ENCODE measurements around the gene ADAMTS16. TPM values are rescaled to one million over a fixed set of nuclear protein-coding genes. Genes with fewer than 3 reads are reported as not detected.
A peak's percentile ranks its signal among the peaks of the same experiment; 100 is the strongest.

ADAMTS16 gene
- total RNA-seq, 1 donor from 2014 or later: 4.1 TPM

DNA sequence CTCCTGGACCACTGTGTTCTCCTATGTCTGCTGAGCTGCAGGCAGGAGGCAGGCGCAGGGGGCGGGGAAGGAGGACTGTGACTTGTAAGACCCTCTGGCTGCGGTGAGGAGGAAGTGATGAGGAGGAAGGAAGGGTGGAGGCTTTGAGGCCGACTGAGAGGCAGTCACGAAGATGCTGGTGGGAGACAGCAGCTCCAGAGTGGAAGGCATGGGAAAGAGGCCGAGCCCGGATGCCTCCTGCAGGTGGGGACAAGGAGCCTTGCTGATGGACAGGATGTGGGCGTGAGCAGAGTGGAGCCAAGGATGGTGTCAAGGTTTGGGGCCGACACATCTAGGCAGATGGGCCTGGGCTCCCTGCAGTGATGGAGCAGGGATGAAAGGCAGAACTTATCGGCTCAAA is 208.0 kb downstream of the ADAMTS16 start:
- Histone ChIP-seq H3K9me3 (ENCODE audit: low read depth) (no peaks in the 10 kb centered on the region), H2AFZ (replicated peaks) (no peak overlapping the region), H3K27me3 (no peaks in the 10 kb centered on the region), H4K20me1 (ENCODE audit: low read depth) (no peaks in the 10 kb centered on the region), H3K79me2 (ENCODE audit: low read depth) (no peaks in the 10 kb centered on the region), H3K9ac (no peak overlapping the region), H3K4me2 (no peak overlapping the region), H3K27ac (no peak overlapping the region), H3K4me1 (peaks cover 24% of the 10 kb centered on the region), H3K4me3 (no peak overlapping the region), H3K36me3 (no peaks in the 10 kb centered on the region), H3F3A (ENCODE audit: low read depth) (peaks cover 12% of the 10 kb centered on the region)
- no peak for DNase-seq (ENCODE audit: low spot score)
- H3K36me3 Mint-ChIP-seq: no peaks in the 10 kb centered on the region
- peaks cover 15% of the 10 kb centered on the region for H3K27me3 Mint-ChIP-seq (ENCODE audit: insufficient read depth, low read depth)
- peak overlapping the region; percentile 81 for H3K27ac Mint-ChIP-seq
- peaks cover 39% of the 10 kb centered on the region for H3K4me1 Mint-ChIP-seq
- H3K9me3 Mint-ChIP-seq: peaks cover 7% of the 10 kb centered on the region
- no peak overlapping the region for H3K4me3 Mint-ChIP-seq
- no peak for TF ChIP-seq EZH2 (IDR thresholded peaks at IDR 0.05)
- TF ChIP-seq EZH2phosphoT487 (IDR thresholded peaks at IDR 0.05): no peak
- TF ChIP-seq, protein P1, sequence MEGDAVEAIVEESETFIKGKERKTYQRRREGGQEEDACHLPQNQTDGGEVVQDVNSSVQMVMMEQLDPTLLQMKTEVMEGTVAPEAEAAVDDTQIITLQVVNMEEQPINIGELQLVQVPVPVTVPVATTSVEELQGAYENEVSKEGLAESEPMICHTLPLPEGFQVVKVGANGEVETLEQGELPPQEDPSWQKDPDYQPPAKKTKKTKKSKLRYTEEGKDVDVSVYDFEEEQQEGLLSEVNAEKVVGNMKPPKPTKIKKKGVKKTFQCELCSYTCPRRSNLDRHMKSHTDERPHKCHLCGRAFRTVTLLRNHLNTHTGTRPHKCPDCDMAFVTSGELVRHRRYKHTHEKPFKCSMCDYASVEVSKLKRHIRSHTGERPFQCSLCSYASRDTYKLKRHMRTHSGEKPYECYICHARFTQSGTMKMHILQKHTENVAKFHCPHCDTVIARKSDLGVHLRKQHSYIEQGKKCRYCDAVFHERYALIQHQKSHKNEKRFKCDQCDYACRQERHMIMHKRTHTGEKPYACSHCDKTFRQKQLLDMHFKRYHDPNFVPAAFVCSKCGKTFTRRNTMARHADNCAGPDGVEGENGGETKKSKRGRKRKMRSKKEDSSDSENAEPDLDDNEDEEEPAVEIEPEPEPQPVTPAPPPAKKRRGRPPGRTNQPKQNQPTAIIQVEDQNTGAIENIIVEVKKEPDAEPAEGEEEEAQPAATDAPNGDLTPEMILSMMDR (IDR thresholded peaks at IDR 0.05): no peak

DNA sequence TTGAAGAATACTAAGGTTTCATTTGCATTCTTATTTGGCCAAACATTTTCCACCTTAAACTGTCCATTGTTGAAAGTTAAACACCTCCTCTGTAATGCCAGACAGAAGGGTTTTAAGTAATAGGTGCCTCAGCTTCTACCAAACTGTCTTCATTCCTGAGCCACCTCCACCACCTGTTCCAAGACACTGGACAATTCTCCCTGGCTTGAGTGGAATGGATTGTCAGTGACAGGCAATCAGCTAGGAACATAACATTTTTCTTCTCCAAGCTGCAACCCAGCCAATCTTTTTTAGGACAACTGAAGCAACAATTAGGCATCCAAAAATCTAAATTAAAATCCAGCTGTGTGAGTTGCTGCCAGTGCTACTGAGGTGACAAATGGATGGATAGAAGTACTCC is 208.4 kb downstream of the ADAMTS16 start:
- H3K79me2 ChIP-seq (ENCODE audit: low read depth): no peaks in the 10 kb centered on the region
- Mint-ChIP-seq H3K27ac (no peak overlapping the region), H3K4me1 (peaks cover 37% of the 10 kb centered on the region), H3K4me3 (no peak overlapping the region), H3K36me3 (no peaks in the 10 kb centered on the region), H3K9me3 (peaks cover 7% of the 10 kb centered on the region), H3K27me3 (ENCODE audit: insufficient read depth, low read depth) (peaks cover 15% of the 10 kb centered on the region)
- no peak overlapping the region for H3K27ac ChIP-seq
- H3F3A ChIP-seq (ENCODE audit: low read depth): peaks cover 12% of the 10 kb centered on the region
- H2AFZ ChIP-seq (replicated peaks): no peak overlapping the region
- TF ChIP-seq, protein P1 (IDR thresholded peaks at IDR 0.05): no peak
- TF ChIP-seq EZH2 (IDR thresholded peaks at IDR 0.05): no peak
- TF ChIP-seq EZH2phosphoT487 (IDR thresholded peaks at IDR 0.05): no peak
- H3K4me1 ChIP-seq: peaks cover 24% of the 10 kb centered on the region
- H3K36me3 ChIP-seq: no peaks in the 10 kb centered on the region
- H4K20me1 ChIP-seq (ENCODE audit: low read depth): no peaks in the 10 kb centered on the region
- H3K4me3 ChIP-seq: no peak overlapping the region
- no peak overlapping the region for H3K4me2 ChIP-seq
- no peak overlapping the region for H3K9ac ChIP-seq
- no peak for DNase-seq (ENCODE audit: low spot score)
- H3K27me3 ChIP-seq: no peaks in the 10 kb centered on the region
- H3K9me3 ChIP-seq (ENCODE audit: low read depth): no peaks in the 10 kb centered on the region

DNA sequence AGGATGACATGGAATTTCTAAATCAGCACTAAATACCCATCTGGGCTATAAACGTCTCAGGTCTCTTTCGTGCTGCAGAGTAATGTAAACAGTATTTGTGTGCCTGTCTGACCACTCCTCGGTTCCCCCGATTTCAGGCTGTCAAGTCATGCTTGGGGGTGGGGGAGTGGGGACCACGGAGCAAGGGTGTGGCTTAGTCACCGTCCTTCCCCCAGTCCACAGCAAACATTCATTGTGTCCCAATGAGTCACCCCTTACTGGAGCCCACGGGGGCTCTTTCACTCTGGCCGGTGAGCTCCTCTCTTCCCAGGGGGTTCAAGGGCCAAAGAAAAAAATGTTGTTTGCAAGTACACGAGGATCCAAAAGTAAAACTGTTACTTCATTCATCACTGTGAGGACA is 210.0 kb downstream of the ADAMTS16 start:
- H3K36me3 ChIP-seq: no peaks in the 10 kb centered on the region
- Mint-ChIP-seq H3K27me3 (ENCODE audit: insufficient read depth, low read depth) (peaks cover 18% of the 10 kb centered on the region), H3K9me3 (peaks cover 7% of the 10 kb centered on the region), H3K36me3 (no peaks in the 10 kb centered on the region), H3K27ac (no peak overlapping the region), H3K4me3 (no peak overlapping the region), H3K4me1 (peaks cover 25% of the 10 kb centered on the region)
- no peak for DNase-seq (ENCODE audit: low spot score)
- no peaks in the 10 kb centered on the region for H3K9me3 ChIP-seq (ENCODE audit: low read depth)
- peaks cover 12% of the 10 kb centered on the region for H3F3A ChIP-seq (ENCODE audit: low read depth)
- no peaks in the 10 kb centered on the region for H3K79me2 ChIP-seq (ENCODE audit: low read depth)
- no peak overlapping the region for H3K4me2 ChIP-seq
- H2AFZ ChIP-seq (replicated peaks): no peak overlapping the region
- H3K9ac ChIP-seq: no peak overlapping the region
- no peaks in the 10 kb centered on the region for H3K27me3 ChIP-seq
- no peak overlapping the region for H3K27ac ChIP-seq
- H3K4me3 ChIP-seq: no peak overlapping the region
- peaks cover 17% of the 10 kb centered on the region for H3K4me1 ChIP-seq
- H4K20me1 ChIP-seq (ENCODE audit: low read depth): no peaks in the 10 kb centered on the region
- TF ChIP-seq EZH2phosphoT487 (IDR thresholded peaks at IDR 0.05) (no peak), EZH2 (IDR thresholded peaks at IDR 0.05) (no peak)
- TF ChIP-seq, protein P1 (IDR thresholded peaks at IDR 0.05): no peak

Data from neural progenitor cell (in vitro differentiated cells).